BE2C (cell line): Measurements from ENCODE around the gene TNNT3.

Source experiments
- DNase-seq: peaks from one replicate; pipeline ENCODE4 v3.0.0-alpha.2; 2020
- H3K27me3 ChIP-seq: fragments of 250-450 bp; sonication (Bioruptor Pico); 2 replicates; pipeline ENCODE4 v1.5.1; 2020; ENCODE audit warnings: mild to moderate bottlenecking
- H3K36me3 ChIP-seq: fragments of 250-450 bp; sonication (Bioruptor Pico); 2 replicates; pipeline ENCODE4 v1.5.1; 2020; ENCODE audit warnings: mild to moderate bottlenecking
- H3K4me1 ChIP-seq: fragments of 250-450 bp; sonication (Bioruptor Pico); 2 replicates; pipeline ENCODE4 v1.5.1; 2020
- H3K4me3 ChIP-seq: 2 replicates; pipeline ENCODE4 v1.5.1; 2011; ENCODE audit warnings: low read depth, low read length
- H3K9me3 ChIP-seq: fragments of 250-450 bp; sonication (Bioruptor Pico); 2 replicates; pipeline ENCODE4 v1.5.1; 2020
- TF ChIP-seq, protein P1 (sequence below): IDR thresholded peaks from 2 replicates; pipeline ENCODE4 v1.5.1; 2012; ENCODE audit warnings: mild to moderate bottlenecking, low read depth, low read length

TNNT3 gene

DNA sequence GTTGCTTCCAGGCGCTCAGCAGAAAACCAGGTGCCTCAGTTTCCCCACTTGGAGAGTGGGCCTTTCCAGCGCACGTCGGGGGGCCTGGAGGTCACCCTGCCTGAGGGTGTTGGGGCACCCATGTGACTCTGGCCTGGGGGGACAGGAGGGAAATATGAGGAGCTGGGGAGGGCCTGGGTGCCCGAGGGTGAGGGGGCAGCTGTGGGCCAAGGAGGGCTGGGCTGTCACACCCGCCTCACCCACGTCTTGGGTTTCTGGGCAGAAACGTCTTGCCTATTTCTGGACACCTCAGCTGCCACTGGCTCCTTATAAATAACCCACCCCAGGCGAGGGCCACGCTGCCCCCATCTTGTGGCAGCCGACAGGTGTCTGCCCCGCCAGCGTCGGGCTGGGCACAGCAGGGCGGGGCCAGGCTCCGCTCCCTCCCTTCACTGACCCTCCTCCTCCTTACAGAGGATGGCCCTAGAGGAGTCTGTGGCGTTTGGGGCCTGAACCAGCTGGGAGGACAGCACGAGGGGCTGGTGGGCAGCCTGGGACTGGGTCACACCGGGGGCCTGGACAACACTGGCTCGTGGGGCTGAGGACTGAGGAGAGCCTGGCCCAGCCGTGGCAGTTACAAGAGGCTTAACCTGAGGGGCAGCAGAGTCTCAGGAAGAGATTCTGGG lies 1.5 kb downstream of the TNNT3 start:
- DNase-seq: no peak
- H3K36me3 ChIP-seq: no peaks in the 10 kb centered on the region
- no peaks in the 10 kb centered on the region for H3K27me3 ChIP-seq
- no peak overlapping the region for H3K4me3 ChIP-seq
- H3K4me1 ChIP-seq: no peaks in the 10 kb centered on the region
- H3K9me3 ChIP-seq: no peaks in the 10 kb centered on the region
- TF ChIP-seq, protein P1, sequence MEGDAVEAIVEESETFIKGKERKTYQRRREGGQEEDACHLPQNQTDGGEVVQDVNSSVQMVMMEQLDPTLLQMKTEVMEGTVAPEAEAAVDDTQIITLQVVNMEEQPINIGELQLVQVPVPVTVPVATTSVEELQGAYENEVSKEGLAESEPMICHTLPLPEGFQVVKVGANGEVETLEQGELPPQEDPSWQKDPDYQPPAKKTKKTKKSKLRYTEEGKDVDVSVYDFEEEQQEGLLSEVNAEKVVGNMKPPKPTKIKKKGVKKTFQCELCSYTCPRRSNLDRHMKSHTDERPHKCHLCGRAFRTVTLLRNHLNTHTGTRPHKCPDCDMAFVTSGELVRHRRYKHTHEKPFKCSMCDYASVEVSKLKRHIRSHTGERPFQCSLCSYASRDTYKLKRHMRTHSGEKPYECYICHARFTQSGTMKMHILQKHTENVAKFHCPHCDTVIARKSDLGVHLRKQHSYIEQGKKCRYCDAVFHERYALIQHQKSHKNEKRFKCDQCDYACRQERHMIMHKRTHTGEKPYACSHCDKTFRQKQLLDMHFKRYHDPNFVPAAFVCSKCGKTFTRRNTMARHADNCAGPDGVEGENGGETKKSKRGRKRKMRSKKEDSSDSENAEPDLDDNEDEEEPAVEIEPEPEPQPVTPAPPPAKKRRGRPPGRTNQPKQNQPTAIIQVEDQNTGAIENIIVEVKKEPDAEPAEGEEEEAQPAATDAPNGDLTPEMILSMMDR: no peak

DNA sequence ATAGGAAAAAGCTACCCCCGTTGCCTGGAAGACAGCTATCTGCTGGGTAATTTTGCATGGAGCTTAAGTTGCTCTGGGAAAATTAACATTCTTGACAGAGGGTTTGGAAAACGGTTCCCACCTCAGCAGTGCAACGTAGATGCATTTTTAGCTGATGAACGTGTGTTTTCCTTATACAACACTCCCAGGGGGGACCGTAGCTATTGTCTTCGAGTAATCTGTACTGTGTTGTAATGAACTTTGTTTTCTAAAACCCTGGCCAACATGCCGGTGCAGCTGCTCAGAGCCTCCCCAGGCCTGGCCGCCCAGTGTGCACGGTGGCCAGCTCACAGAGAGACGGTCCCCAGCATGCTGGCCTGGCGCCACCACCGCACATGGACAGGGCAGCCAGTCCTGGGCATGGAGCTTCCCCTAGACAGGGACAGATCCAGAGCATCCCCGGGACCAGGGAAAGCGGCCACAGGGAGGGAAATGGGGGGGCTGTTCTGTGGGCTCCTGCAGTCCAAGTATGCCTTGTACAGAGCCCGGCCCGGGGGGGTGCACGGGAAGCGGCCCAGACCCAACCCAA lies 2.2 kb downstream of the TNNT3 start:
- no peaks in the 10 kb centered on the region for H3K27me3 ChIP-seq

GRCh38 chr11:1922481-1923081 lies 3.1 kb downstream of the TNNT3 start:
- H3K27me3 ChIP-seq: no peaks in the 10 kb centered on the region
- no peaks in the 10 kb centered on the region for H3K36me3 ChIP-seq
- no peaks in the 10 kb centered on the region for H3K9me3 ChIP-seq
- no peaks in the 10 kb centered on the region for H3K4me1 ChIP-seq
- DNase-seq: no peak
- H3K4me3 ChIP-seq: no peak overlapping the region
- TF ChIP-seq, protein P1: no peak

More for the DNA sequence above, 2.2 kb downstream of the TNNT3 start:
- Histone ChIP-seq H3K9me3 (no peaks in the 10 kb centered on the region), H3K4me1 (no peaks in the 10 kb centered on the region), H3K36me3 (no peaks in the 10 kb centered on the region), H3K4me3 (no peak overlapping the region)
- DNase-seq: no peak
- TF ChIP-seq, protein P1: no peak

DNA sequence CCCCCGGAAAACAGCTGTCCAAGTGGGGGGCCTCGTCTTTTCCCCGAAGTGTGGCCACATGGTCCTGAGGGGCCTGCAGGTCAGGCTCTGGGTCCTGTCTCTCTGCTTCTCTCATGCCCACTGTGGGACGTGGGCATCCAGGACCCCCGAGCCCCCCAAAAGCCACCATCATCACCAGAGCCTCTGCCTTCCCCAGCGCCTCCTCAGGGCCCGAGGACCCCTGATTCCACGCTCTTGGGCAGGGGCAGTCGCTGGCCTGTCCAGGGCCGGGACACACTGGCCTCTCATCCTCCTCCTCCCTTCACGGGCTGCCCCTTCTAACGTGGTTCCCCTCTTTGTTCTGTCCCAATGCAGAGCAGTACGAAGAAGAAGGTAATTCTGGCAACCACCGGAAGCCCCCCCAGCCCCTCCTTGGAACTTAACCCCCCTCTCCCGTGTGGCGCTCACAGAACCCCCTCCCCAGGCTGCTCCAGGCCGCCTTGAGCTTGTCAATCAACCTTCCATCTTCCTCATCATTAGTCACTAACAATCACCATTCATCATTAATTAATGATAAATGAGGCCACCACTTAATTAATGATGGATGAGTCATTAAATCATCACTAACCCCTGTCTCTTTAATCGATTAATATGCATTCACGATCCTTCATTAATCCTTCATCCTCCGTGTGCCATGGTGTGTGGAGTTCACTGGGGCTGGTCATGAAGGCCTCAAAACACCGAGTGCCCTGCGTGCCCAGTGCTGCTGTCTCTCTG lies 3.9 kb downstream of the TNNT3 start:
- TF ChIP-seq, protein P1: no peak
- Histone ChIP-seq H3K4me1 (no peaks in the 10 kb centered on the region), H3K27me3 (no peaks in the 10 kb centered on the region), H3K36me3 (no peaks in the 10 kb centered on the region), H3K4me3 (no peak overlapping the region), H3K9me3 (no peaks in the 10 kb centered on the region)
- DNase-seq: no peak

GRCh38 chr11:1924181-1924580 lies 4.7 kb downstream of the TNNT3 start:
- Histone ChIP-seq H3K36me3 (no peaks in the 10 kb centered on the region), H3K9me3 (no peaks in the 10 kb centered on the region), H3K4me1 (no peaks in the 10 kb centered on the region), H3K4me3 (no peak overlapping the region), H3K27me3 (no peaks in the 10 kb centered on the region)
- TF ChIP-seq, protein P1: no peak
- DNase-seq: no peak
